Hepatocyte (in vitro differentiated cells): ENCODE measurements around the gene ANO2. TPM values are rescaled to one million over a fixed set of nuclear protein-coding genes. Genes with fewer than 3 reads are reported as not detected.

Experiments
- DNase-seq: peaks from one replicate; pipeline ENCODE4 v3.0.0-alpha.2; 2016; ENCODE audit warnings: low spot score
- H2AFZ ChIP-seq: fragments of 200-600 bp; sonication (generic); 2 replicates; pipeline ENCODE4 v1.6.0; 2016; ENCODE audit warnings: antibody characterized with exemption, mild to moderate bottlenecking
- H3K27ac ChIP-seq: fragments of 200-600 bp; sonication (generic); 2 replicates; pipeline ENCODE4 v1.5.1; 2016; ENCODE audit warnings: mild to moderate bottlenecking
- H3K27me3 ChIP-seq: fragments of 200-600 bp; sonication (generic); 2 replicates; pipeline ENCODE4 v1.6.1; 2016
- H3K36me3 ChIP-seq: fragments of 200-600 bp; sonication (generic); replicated peaks from 2 replicates; pipeline ENCODE4 v1.5.1; 2016; ENCODE audit warnings: low read depth; ENCODE audit not compliant: insufficient read depth
- H3K4me1 ChIP-seq: fragments of 200-600 bp; sonication (generic); 2 replicates; pipeline ENCODE4 v1.5.1; 2016; ENCODE audit warnings: mild to moderate bottlenecking, moderate library complexity; ENCODE audit not compliant: insufficient read depth
- H3K4me2 ChIP-seq: fragments of 200-600 bp; sonication (generic); 2 replicates; pipeline ENCODE4 v1.6.0; 2016
- H3K4me3 ChIP-seq: fragments of 200-600 bp; sonication (generic); 2 replicates; pipeline ENCODE4 v1.5.1; 2016; ENCODE audit warnings: mild to moderate bottlenecking
- H3K79me2 ChIP-seq: fragments of 200-600 bp; sonication (generic); 2 replicates; pipeline ENCODE4 v1.6.0; 2017; ENCODE audit warnings: mild to moderate bottlenecking
- H3K9me2 ChIP-seq: fragments of 200-600 bp; sonication (generic); replicated peaks from 2 replicates; pipeline ENCODE4 v1.6.0; 2017; ENCODE audit warnings: mild to moderate bottlenecking; ENCODE audit not compliant: insufficient read depth
- H3K9me3 ChIP-seq: fragments of 200-600 bp; sonication (generic); 2 replicates; pipeline ENCODE4 v1.5.1; 2016; ENCODE audit warnings: low read depth, mild to moderate bottlenecking
- H4K20me1 ChIP-seq: fragments of 200-600 bp; sonication (generic); 2 replicates; pipeline ENCODE4 v1.6.0; 2016; ENCODE audit warnings: mild to moderate bottlenecking; ENCODE audit not compliant: insufficient read depth, poor library complexity, severe bottlenecking
- EZH2 ChIP-seq: fragments of 200-600 bp; sonication (generic); IDR thresholded peaks from 2 replicates; pipeline ENCODE4 v1.6.1; 2016; ENCODE audit warnings: antibody characterized with exemption, mild to moderate bottlenecking, borderline replicate concordance
- EZH2phosphoT487 ChIP-seq: fragments of 200-600 bp; sonication (generic); IDR thresholded peaks from one replicate; pipeline ENCODE4 v1.6.1; 2018; ENCODE audit warnings: antibody characterized with exemption, mild to moderate bottlenecking, low read depth, moderate library complexity; ENCODE audit not compliant: unreplicated experiment, severe bottlenecking
- WGBS: methylation state at CpG from one replicate; pipeline ENCODE4 v1.1.6; 2016; ENCODE audit warnings: low lambda C conversion rate; ENCODE audit errors: missing lambda C conversion rate; 5-methylcytosine and 5-hydroxymethylcytosine counted together
- polyA plus RNA-seq: library from polyadenylated mRNA; unstranded; fragments of >200 nt; fragmentation: Nextera tagmentation; extraction: Ambion mirVana; gene quantifications from 2 replicates; pipeline ENCODE4 v1.2.1, GENCODE V29; 2016
- total RNA-seq: library from RNA; depleted of rRNA; stranded (reverse); fragments of >200 nt; gene quantifications from 2 replicates; pipeline ENCODE4 v1.2.3, GENCODE V29; 2014
- TF ChIP-seq, protein P1 (sequence below): fragments of 200-600 bp; sonication (generic); IDR thresholded peaks from 2 replicates; pipeline ENCODE4 v1.5.1; 2016; ENCODE audit warnings: antibody characterized with exemption, mild to moderate bottlenecking; ENCODE audit not compliant: poor library complexity

Gene ANO2
- total and polyA plus RNA-seq, 2 experiments from 2014 or later, result 1.0 to 1.9 TPM

- Histone ChIP-seq H3K27ac (no peak overlapping the region), H3K4me2 (no peak overlapping the region), H3K36me3 (no peaks in the 10 kb centered on the region), H3K4me1 (no peaks in the 10 kb centered on the region), H3K9me3 (no peaks in the 10 kb centered on the region), H3K27me3 (peaks cover 3% of the 10 kb centered on the region), H3K79me2 (no peaks in the 10 kb centered on the region), H3K9me2 (no peaks in the 10 kb centered on the region), H3K4me3 (no peak overlapping the region), H2AFZ (no peak overlapping the region), H4K20me1 (no peaks in the 10 kb centered on the region)
- TF ChIP-seq EZH2 (no peak), EZH2phosphoT487 (no peak)
- TF ChIP-seq, protein P1, sequence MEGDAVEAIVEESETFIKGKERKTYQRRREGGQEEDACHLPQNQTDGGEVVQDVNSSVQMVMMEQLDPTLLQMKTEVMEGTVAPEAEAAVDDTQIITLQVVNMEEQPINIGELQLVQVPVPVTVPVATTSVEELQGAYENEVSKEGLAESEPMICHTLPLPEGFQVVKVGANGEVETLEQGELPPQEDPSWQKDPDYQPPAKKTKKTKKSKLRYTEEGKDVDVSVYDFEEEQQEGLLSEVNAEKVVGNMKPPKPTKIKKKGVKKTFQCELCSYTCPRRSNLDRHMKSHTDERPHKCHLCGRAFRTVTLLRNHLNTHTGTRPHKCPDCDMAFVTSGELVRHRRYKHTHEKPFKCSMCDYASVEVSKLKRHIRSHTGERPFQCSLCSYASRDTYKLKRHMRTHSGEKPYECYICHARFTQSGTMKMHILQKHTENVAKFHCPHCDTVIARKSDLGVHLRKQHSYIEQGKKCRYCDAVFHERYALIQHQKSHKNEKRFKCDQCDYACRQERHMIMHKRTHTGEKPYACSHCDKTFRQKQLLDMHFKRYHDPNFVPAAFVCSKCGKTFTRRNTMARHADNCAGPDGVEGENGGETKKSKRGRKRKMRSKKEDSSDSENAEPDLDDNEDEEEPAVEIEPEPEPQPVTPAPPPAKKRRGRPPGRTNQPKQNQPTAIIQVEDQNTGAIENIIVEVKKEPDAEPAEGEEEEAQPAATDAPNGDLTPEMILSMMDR, result no peak
- DNase-seq, result no peak
- 66% methylated on average over 3 of the region's 3 CpGs for WGBS
These were observed 186.7 kb downstream of the ANO2 start for GRCh38 chr12:5758347-5758746.

DNA sequence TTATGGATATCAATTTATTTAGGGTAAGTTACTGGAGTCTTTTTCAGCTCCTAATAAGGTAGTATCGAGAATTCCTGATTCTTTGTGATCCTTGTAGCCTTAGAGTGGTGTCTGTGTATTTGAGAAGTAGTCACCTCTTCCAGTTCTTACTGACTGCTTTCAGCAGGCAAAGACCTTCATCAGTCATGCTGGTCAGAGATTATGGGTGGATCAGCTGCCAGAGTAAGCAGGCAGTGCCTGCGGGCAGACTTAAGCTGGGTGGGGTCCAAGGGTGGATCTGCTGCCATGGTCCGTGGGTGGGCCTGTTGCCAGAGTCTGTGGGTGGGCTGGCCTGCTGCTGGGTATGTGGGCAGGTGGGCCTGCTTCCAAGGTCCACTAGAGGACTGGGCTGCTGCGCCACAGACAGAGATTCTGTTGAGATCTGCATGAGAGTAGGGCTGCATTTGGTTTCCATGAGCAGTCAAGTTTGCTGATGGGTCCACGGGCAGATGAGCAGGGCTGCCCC lies 188.7 kb downstream of the ANO2 start:
- Histone ChIP-seq H3K4me1 (no peaks in the 10 kb centered on the region), H3K4me2 (no peak overlapping the region), H3K4me3 (no peak overlapping the region), H3K9me2 (no peaks in the 10 kb centered on the region), H3K36me3 (no peaks in the 10 kb centered on the region), H3K27me3 (peaks cover 3% of the 10 kb centered on the region), H3K79me2 (no peaks in the 10 kb centered on the region), H2AFZ (no peak overlapping the region), H3K27ac (no peak overlapping the region), H4K20me1 (no peaks in the 10 kb centered on the region), H3K9me3 (no peaks in the 10 kb centered on the region)
- 85% methylated on average over 5 of the region's 5 CpGs for WGBS
- DNase-seq, result no peak
- no peak for TF ChIP-seq EZH2

DNA sequence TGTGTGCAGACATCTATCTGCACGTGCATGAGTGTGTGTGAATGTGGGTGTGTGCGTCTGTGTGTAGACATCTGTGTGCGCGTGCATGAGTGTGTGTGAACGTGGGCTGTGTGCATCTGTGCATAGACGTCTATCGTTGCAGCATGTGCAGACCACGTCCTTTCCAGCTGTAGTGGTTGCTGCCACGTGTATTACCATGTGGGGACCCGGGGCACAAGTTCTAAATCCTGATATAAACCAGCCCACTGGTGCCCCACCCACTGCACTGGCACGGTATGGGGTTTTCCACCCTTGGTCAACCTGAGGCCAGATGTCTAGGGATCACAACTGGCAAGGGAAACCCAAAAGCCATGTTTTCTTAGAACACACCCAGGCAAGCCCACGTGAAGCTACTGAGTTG lies 197.0 kb downstream of the ANO2 start:
- Histone ChIP-seq H3K27me3 (no peaks in the 10 kb centered on the region), H3K4me2 (no peak overlapping the region), H3K4me3 (no peak overlapping the region), H3K27ac (no peak overlapping the region), H3K36me3 (no peaks in the 10 kb centered on the region), H2AFZ (no peak overlapping the region), H3K9me2 (no peaks in the 10 kb centered on the region), H3K79me2 (no peaks in the 10 kb centered on the region), H4K20me1 (no peaks in the 10 kb centered on the region), H3K9me3 (no peaks in the 10 kb centered on the region), H3K4me1 (peaks cover 5% of the 10 kb centered on the region)
- DNase-seq, result no peak
- WGBS, result 91% methylated on average over 12 of the region's 12 CpGs
- TF ChIP-seq EZH2, result no peak
- no peak for TF ChIP-seq EZH2phosphoT487
- TF ChIP-seq, protein P1, result no peak

DNA sequence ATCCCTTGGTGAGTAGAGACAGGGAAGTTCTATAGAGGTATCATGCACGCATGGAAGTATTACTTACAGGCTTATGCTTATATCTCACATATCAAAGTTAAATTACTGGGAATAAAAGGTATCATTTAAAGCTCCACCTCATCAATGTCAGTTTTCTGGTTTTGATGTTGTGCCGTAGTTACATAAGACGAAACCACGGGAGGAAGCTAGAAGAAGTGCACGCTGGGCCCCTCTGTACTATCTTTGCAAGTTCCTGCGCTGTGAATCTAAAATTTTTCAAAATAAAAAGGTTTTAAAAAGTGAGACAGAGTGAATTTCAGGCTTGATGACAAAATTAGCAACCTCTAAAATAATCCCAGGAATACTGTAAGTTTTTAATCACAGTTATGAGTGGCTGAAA lies 198.1 kb downstream of the ANO2 start:
- H3K4me3 ChIP-seq, result no peak overlapping the region
- H3K27ac ChIP-seq, result no peak overlapping the region
- no peaks in the 10 kb centered on the region for H3K27me3 ChIP-seq
- no peaks in the 10 kb centered on the region for H4K20me1 ChIP-seq
- no peaks in the 10 kb centered on the region for H3K9me3 ChIP-seq
- H2AFZ ChIP-seq, result no peak overlapping the region
- TF ChIP-seq EZH2 (no peak), EZH2phosphoT487 (no peak)
- TF ChIP-seq, protein P1, result no peak
- WGBS, result 68% methylated on average over 6 of the region's 6 CpGs
- no peaks in the 10 kb centered on the region for H3K9me2 ChIP-seq
- H3K4me2 ChIP-seq, result no peak overlapping the region
- no peaks in the 10 kb centered on the region for H3K36me3 ChIP-seq
- peaks cover 5% of the 10 kb centered on the region for H3K4me1 ChIP-seq
- no peaks in the 10 kb centered on the region for H3K79me2 ChIP-seq
- no peak for DNase-seq
